ENCODE data around the gene C11orf52. TPM values are rescaled to one million over a fixed set of nuclear protein-coding genes. Genes with fewer than 3 reads are reported as not detected.

C11orf52 gene
- total and polyA plus RNA-seq, 2 of the 13 experiments (the other 11 are each of a cell fraction or from before 2014, with no cell fraction given), result 7.4 to 11.0 TPM

DNA sequence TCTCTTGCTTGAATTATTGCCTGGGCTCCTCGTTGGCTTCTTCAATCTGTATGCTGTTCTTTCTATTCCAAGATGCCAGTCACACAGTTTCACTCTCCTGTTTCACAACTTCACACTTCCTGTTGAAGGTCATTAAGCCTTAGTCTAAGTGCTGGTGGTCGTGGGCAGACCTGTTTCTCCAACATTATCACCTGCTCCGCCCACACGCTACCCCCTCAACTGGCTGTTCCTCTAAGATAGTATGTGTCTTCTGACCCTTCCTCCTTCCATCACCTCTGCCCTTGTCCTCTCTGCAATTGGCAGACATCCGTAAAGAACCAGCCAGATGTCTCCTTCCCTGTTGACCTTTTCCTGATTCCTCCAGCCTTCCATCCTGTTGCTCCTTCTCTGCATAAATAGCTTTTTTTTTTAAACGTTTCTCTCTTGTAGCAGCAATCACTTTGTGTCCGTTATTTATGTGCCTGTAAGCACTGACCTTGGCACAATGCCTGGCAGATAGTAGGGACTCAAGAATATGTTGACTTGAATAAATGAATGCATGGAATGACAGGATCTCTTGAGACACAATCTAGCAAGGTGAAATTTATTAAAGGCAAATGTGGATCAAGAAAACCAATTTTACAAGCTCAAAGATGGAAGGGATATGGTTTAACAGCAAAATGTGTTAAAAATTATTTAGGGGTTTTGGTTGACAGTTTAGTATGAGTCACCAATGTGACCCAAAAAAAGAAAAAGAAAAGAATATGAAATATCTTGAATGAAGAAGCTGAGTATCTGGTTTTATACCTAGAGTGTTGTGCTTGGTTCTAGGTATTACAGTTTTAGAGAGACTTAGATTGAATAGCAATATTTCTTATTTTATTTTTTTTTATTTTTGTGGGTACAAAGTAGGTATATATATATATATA, 31.1 kb downstream of the C11orf52 start:
- WGBS (ENCODE audit: low lambda C conversion rate), result 84% methylated on average over 7 of the region's 7 CpGs
- in situ Hi-C loops (cut with HindIII; ENCODE audit: extremely low pct_ligation_motif_present, low pct_unique_long_range_greater_than_20kb) (no loop called here), intact Hi-C loops (cut with micrococcal nuclease; ENCODE audit: unreplicated experiment) (no loop called here)
- Histone ChIP-seq H3K9me3 (ENCODE audit: low read length) (no peaks in the 10 kb centered on the region), H3K4me3 (replicated peaks in 1 of 3; ENCODE audit: insufficient read depth in 1 of 3, low read depth in 2 of 3, low read length in 3 of 3) (no peak overlapping the region), H2AFZ (ENCODE audit: low read length) (no peak overlapping the region), H3K36me3 (replicated peaks in 1 of 2; ENCODE audit: control insufficient read depth in 1 of 2, insufficient read depth in 2 of 2, low read length in 2 of 2) (no peaks in the 10 kb centered on the region), H3K79me2 (ENCODE audit: insufficient read depth, low read length) (no peaks in the 10 kb centered on the region), H4K20me1 (ENCODE audit: insufficient read depth, low read length) (no peaks in the 10 kb centered on the region), H3K27me3 (ENCODE audit: control insufficient read depth in 1 of 2, insufficient read depth in 2 of 2, low read length in 2 of 2) (no peaks in the 10 kb centered on the region), H3K4me1 (ENCODE audit: insufficient read depth, low read length) (peaks cover 13% of the 10 kb centered on the region), H3K9ac (ENCODE audit: insufficient read depth, low read depth, low read length) (no peak overlapping the region), H3K4me2 (ENCODE audit: low read depth, low read length) (no peak overlapping the region), H3K27ac (ENCODE audit: extremely low read length, insufficient read depth, low read length) (no peak overlapping the region)
- FAIRE-seq, result no peak
- no peak for DNase-seq (ENCODE audit: low spot score)
- ATAC-seq, result no peak
- ChIA-PET POLR2A (no interaction called here), CTCF (ENCODE audit: low intra/inter-chr PET ratio, low total read pairs) (no interaction called here)
- TF ChIP-seq HNRNPK (IDR thresholded peaks at IDR 0.05; ENCODE audit: low read depth, low read length, poor library complexity, severe bottlenecking), result no peak
- TF ChIP-seq, protein P1, sequence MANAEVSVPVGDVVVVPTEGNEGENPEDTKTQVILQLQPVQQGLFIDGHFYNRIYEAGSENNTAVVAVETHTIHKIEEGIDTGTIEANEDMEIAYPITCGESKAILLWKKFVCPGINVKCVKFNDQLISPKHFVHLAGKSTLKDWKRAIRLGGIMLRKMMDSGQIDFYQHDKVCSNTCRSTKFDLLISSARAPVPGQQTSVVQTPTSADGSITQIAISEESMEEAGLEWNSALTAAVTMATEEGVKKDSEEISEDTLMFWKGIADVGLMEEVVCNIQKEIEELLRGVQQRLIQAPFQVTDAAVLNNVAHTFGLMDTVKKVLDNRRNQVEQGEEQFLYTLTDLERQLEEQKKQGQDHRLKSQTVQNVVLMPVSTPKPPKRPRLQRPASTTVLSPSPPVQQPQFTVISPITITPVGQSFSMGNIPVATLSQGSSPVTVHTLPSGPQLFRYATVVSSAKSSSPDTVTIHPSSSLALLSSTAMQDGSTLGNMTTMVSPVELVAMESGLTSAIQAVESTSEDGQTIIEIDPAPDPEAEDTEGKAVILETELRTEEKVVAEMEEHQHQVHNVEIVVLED (CRISPR knock-in tag; IDR thresholded peaks at IDR 0.05; ENCODE audit: borderline replicate concordance), result no peak
- no peak for TF ChIP-seq KLF16 (CRISPR knock-in tag; IDR thresholded peaks at IDR 0.05)
- TF ChIP-seq, protein P2, sequence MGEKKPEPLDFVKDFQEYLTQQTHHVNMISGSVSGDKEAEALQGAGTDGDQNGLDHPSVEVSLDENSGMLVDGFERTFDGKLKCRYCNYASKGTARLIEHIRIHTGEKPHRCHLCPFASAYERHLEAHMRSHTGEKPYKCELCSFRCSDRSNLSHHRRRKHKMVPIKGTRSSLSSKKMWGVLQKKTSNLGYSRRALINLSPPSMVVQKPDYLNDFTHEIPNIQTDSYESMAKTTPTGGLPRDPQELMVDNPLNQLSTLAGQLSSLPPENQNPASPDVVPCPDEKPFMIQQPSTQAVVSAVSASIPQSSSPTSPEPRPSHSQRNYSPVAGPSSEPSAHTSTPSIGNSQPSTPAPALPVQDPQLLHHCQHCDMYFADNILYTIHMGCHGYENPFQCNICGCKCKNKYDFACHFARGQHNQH (CRISPR knock-in tag; IDR thresholded peaks at IDR 0.05), result no peak
- TF ChIP-seq SP4 (CRISPR knock-in tag; IDR thresholded peaks at IDR 0.05), result no peak
- TF ChIP-seq JARID2 (CRISPR knock-in tag; IDR thresholded peaks at IDR 0.05; ENCODE audit: insufficient replicate concordance), result no peak
- no peak for TF ChIP-seq MIER3 (CRISPR knock-in tag; IDR thresholded peaks at IDR 0.05; ENCODE audit: borderline replicate concordance)
- BruUV-seq (replicated peaks), result no TSS peak
